OCI-LY7 (cell line): ENCODE results near the gene DMRT3.

Experiments
- CTCF ChIP-seq: fragments of 200-600 bp; sonication (generic); conservative IDR thresholded peaks from 2 replicates; pipeline ENCODE4 v1.5.1; 2014; ENCODE audit warnings: mild to moderate bottlenecking, antibody characterized with exemption, low read length, moderate library complexity, mixed read lengths
- EZH2phosphoT487 ChIP-seq: fragments of 200-600 bp; sonication (generic); IDR thresholded peaks from 2 replicates; pipeline ENCODE4 v1.6.1; 2018; ENCODE audit warnings: low read depth, borderline replicate concordance, mild to moderate bottlenecking, mixed run types, antibody characterized with exemption, low read length, moderate library complexity, mixed read lengths

- TF ChIP-seq CTCF (no peak), EZH2phosphoT487 (no peak)
Measured at GRCh38 chr9:1024112-1024511, 47.7 kb downstream of the DMRT3 start.
